HG02678 (cell line): Measurements from ENCODE around the gene GABPB1.
A peak's percentile ranks its signal among the peaks of the same experiment; 100 is the strongest.

ENCODE experiments used
- ATAC-seq: cut with Tn5 transposase; IDR thresholded peaks from one replicate; pipeline ENCODE4 v1.9.1; 2021; ENCODE audit warnings: mild to moderate bottlenecking, moderate library complexity; ENCODE audit not compliant: unreplicated experiment

Gene GABPB1

DNA sequence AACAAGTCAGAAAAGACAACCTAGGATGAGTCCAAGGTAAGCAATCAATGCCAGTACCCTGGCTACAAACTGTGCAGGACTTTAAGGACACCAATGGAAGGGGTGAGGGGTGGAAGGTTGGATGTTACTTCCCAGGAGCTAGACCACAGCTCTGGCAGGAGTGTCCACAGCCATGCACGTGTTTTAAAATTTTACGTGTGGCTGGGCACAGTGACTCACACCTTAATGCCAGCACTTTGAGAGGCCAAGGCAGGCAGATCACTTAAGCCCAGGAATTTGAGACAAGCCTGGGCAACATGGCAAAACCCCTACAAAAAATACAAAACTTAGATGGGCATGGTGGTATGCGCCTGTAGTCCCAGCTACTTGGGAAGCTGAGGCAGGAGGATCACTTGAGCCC is 74.7 kb downstream of the GABPB1 start:
- ATAC-seq: no peak

DNA sequence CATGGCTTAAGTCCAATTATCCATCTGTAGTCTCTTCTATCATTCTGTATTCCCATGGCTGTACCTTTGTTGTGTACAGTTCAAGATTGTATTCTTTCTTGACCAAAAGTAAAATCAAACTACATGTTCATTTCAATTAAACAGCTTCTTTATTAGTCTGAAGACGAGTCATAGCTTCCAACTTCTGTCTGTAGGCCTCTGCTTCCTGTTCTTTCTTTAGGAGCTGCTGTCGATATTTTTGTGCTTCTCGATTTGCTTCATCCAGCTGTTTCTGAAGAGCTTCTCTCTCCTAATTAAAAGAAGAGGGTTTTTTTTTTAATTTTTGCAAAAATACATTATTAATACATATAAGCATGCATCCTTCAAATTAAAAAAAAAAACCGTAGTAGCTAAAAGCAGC is 76.5 kb downstream of the GABPB1 start:
- ATAC-seq: no peak

DNA sequence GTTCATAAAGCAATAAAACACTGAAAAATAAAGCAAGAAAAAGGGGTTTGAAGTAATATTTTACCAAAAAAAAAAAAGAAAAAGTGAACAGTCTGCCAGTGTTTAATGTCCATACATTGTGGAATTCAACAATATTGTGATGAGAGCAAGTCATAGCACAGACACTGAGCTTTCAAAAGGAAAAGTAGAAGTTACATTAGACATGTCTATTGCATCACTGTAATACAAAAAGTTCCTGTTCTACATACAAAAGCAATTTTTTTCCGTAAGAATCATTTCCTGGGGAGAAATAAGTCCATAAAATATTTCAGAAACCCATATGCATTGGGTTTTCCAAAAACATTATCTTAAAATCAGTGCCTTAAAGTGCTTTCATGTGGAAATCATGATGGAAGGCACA is 77.6 kb downstream of the GABPB1 start:
- ATAC-seq: no peak

DNA sequence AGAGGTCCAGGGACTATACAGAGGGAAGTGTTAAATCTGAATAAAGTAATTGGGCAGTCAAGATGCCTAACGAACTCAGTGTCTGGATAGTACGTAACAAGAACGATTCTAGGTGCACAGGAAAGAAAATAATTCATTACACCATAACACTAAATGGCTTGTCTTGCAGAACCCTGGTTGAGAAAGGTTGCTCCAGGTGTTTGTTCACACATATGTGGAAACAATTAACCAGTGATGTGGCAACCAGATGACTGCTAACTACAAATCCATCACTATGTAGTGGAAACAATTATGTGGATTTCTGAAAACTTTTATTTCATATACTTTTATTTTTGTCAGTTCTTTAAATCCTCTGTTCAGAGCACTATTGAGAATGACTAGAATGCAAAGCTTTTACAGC is 79.1 kb downstream of the GABPB1 start:
- ATAC-seq: no peak

DNA sequence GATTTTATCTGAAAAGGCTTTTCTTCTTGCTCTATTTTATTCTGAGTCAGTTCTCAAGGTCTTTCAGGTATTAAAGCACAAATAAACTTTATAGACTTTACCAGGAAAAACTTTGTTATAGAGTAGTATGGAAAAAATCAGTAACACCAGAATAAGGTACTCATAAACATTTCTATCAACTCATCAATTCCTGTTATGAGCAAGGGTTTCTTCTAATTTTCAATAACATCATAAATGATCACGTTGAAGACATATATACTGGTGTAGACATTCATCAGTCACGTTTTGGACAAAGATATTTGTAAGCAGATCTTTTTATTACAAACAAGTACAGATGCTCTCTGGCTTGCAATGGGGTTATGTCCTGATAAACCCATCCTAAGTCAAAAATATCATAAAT is 79.9 kb downstream of the GABPB1 start:
- no peak for ATAC-seq

DNA sequence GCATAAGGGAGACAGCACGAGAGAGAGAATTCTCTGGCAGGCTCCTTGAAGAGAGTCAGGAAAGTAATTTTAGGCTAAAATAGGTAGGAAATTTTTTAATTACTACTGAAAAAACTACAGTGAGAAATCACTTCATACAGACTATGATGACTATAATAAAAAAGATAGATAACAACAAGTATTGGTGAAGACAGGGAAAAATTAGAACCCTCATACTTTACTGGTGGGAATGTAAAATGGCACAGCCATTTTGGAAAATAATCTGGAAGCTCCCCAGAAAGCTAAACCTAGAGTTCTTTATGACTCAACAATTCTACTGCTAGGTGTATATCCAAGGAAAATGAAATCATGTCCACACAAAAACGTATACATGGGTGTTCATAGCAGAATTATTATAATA is 87.4 kb downstream of the GABPB1 start:
- no peak for ATAC-seq

DNA sequence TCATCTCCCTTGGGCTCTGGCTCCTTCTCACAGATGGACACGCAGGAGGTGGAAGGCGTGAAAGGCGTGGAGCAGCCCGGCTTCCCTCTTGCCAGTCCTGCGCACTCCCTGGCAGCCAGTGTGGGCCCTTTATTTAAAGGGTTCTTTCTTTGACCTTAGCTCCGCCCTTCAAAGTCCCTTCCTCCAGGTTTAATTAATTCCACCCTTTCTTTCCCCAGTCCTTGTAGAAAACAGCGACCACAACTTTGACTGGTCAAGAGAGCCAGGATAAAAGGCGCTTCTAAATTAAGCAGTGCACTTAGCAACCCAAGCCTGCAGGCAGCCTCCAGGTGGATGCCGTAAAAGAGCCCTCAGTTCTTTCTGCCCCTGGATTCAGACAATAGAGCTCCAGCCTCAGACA is 89.4 kb downstream of the GABPB1 start, which contains the start of gene HDC:
Gene HDC, minus strand, starts transcription at position 107 of the 400 bp plus-strand sequence. Its CDS starts 103 bp downstream, at position 4.
- ATAC-seq: no peak

DNA sequence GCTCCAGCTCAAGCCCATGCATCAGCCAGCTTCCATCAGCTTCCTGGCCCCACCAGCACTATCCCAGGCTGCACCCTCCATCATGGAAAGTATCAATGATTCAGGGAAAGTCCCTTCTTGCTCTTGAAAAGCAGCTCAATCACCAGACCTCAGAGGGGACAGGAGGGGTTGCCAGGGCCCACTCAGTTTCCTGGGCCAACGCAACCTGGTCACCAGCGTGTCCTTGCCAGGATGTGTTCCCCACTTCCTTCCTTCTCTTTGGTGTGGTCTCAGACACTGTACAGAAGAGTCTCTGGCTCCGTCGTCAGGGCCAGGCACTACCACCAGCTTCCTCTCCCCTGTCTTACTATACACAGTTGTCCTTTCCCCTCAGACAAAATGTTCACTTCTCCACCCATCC is 92.5 kb downstream of the GABPB1 start:
- ATAC-seq: no peak

DNA sequence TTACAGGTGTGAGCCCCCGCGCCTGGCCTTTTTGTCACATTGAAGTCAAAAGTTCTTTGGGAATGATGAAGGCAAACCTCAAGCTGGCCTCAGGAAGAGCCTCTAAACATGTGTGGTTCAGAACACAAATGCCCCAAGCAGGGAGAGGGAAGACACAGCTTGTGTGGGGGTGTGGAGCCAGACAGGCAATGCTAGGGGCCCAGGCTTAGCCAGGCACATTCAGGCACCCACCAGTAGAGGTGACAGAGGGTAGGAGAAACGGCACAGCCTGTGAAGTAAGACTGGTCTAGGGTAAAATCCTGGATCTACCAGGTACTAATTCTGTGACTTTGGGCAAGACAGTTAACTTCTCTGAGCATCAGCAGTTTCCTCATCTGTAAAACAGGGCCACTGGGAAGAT is 93.0 kb downstream of the GABPB1 start:
- no peak for ATAC-seq

DNA sequence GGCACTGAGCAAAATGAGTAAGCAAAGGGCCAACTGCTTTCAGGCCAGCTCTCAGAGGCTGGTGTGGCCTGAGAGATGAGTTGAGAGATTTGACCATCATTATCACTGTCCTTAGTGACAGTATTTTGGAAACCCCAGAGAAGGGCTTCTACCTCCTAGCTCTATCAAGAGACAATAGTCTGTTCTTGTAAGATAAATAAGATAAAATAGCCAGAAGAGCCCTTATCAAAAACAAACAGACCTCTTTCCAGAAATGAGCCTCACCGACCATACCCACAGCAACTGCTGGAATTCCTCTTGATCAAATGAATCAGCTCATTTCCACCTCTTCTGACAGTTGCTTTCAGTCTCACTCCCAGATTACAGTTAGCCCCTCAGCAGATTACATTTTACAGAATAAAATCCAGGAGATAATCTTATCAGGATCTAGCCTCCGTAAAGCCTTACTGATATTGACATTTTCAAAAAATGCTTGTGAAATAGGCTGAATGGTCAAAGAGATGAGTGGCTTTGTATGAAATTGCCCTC is 94.0 kb downstream of the GABPB1 start:
- peak; percentile 53 for ATAC-seq

DNA sequence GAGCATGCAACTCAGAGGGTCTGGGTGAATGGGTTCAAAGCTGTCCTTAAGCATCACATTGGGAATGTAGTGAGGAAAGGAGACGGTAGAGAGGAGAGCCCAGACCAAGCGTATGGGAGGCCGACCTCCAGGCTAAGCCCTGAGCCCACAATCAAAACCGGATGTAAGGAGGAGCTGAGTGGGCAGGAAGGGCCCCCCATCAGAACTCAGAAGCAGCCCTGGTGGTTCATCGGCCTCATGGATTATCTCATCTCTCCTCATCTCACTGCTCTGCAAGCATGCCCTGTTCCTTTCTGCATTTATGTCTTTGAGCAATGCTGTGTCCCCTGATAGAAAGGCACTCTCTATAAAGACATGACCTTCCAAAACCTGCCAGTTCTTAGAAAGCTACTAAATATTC is 95.7 kb downstream of the GABPB1 start:
- no peak for ATAC-seq

DNA sequence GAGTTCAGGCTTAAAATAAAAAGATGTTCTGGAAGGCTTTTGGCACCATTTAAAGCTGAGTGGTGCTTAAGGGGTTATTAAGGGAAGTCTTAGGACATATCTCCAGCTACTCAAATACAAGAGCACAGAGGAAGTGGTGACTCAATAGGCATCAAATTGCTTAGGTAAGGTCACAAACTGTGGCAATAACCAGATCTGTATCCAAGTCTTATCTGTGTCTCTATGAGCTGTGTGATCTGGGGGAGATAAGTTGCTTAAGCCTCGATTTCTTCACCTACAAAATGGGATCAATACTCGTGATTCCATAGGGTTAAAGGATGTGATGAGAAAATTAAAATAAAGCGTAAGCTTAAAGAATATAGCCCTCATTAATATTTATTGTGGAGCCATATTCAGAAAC is 97.1 kb downstream of the GABPB1 start:
- no peak for ATAC-seq

DNA sequence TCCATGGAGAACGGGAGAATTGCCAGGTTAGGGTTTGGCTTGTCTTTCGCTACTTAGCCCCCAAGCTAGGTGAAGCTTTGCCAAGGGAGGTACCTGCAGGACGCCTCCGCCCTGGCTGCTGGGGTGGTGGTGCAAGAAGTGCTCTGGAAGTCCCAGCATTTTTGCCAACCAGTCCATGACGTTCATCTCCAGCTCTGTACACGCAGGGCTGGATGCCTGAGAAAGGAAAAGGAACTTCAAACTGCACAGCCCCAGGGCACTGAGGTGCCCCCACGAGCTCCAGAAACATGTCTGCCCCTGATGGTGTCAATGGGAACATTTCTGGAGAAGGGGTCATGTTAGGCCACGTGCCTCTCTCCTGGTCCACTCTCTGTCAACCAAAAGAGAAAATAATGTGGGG is 97.7 kb downstream of the GABPB1 start:
- ATAC-seq: no peak

DNA sequence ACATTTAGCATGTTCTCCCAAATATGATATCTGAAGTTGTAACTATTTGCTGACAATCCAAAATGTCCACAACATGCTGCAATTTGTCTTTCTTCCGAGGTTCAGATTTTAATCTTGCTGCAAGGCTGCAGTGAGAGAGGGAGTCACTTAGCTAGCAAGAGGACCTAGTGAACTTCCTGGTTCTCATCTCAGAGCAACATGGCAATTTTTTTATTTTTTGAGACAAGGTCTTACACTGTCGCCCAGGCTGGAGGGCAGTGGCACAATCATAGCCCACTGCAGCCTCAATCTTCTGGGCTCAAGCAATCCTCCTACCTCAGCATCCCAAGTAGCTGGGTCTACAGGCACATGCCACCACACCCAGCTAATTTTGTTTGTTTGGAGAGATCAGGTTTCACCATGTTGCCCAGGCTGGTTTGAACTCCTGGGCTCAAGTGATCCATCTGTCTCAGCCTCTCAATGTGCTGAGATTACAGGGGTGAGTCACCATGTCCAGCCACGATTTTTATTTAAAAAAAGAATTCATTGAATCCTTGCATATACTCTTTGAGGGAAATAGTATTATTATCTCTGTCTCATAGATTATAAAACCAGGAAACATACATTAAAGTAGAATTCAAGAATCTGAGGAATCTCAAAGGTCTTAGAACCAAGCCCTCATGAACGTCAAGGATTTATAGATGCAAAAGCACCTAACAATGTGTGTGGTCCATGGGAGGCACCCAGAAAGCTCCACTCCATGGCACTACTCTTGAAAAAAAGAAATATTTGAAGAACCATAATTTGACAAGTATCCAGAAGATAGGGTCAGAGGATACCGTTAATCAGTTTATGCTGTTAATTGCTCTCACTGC is 98.6 kb downstream of the GABPB1 start:
- no peak for ATAC-seq

DNA sequence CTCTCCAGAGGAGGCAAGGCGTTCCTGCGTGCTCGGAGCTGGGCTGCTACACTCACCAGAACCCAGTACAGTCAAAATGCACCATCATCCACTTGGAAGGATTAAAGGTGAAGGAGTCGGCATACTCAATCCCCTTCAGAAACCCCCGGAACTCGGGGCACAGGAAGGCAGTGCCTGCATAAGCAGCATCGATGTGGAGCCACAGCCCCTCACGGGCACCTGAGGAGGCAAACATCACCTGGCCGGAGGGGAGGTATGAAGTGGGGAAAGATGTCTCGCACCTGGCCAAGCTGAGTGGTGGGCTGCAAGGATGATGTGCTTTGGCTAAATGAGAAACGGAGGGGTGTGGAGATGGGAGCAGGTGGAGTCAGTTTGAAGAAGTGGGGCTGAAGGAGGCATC is 102.4 kb downstream of the GABPB1 start:
- ATAC-seq: no peak

DNA sequence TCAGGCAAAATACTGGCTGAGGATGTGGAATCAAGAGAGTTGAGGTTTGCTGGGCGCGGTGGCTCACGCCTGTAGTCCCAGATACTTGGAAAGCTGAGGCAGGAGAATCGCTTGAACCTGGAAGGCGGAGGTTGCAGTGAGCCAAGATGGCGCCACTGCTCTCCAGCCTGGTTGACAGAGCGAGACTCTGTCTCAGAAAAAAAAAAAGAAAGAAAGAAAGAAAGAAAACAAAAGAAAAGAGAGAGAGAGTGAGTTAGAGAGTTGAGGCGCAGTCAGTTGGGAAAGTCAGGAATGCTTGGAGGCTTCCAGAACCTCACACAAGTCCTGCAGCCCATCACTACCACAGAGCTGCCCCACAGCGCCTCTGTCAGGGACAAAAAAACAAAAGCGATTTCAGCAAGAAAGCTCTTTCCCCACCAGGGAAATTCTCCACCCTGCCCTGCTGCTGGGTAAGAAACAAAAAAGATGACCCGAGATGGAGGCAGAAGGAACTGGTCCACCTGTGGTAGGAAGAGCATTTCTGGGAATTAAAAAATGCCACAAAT is 103.3 kb downstream of the GABPB1 start:
- no peak for ATAC-seq

DNA sequence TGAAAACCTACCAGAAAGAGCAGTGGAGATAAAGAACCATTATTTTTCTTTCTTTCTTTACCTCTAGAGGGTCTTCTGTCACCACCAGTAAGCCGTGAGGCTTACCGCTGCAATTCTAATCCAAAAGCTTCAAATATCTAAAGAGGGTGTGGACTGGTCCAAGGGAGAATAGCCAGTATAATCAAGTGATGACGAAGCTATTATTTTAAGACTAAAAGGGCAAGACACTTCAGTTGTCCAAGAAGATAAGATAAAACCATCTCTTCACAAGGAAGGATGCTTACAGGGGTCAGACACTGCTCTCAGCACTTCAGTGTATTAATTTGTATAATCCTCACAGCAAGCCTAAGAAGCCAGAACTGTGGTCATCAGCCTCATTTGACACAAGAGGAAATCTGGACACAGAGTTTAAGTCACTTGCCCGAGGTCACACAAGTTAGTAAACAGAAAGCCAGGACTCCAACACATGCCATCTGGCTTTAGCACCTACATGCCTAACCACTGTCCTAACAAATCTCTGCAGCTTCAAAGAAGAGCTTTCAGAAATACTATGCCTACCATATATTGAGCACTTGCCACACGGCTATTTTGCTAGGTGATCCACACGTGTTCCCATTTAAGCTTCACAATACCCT is 104.1 kb downstream of the GABPB1 start:
- no peak for ATAC-seq

DNA sequence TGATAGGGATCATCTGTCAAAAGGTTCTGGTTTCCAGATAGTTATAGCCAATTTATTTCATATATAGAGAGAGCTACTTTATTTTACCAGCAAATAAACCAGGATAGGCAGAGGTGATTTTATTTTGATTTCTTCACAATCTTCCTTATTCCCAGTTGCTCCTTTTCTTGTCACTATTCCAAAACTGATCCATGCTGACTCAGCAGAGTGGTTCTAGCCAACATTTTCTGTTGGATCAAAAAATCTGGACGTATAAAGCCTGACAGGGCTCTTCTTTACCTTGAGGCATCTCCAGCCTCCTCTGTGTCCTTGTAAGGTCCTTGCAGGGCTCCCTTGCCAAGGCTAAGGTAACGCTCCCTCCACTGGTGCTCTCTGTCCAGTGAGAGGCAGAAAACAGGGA is 105.3 kb downstream of the GABPB1 start:
- ATAC-seq: no peak

DNA sequence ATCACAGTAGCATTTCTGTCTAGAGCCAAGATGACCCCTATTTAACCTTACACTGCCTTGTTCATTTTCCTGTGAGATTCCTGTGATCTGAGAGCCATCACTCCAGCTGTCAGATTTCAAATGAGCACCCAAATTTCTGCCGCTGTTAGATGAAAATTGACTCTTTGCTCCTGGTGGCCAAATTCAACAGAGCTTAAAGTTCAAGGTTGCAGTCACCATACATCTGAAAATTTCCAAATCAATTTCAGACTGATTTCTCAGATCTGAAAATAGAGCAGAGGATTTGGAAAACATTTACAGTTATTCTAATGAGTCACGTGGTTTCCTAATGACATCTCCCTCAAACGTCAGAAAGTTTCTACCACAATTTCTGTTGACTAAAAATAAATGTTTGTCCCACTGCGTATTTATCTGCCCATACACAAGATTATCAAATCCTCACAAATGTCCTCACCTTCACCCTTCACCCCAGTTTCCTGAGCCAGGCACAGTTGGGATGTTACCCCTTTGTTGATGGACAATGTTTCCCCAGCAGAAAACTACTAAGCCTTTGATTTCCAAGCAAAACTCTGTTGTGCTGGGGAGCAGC is 105.9 kb downstream of the GABPB1 start:
- ATAC-seq: no peak

DNA sequence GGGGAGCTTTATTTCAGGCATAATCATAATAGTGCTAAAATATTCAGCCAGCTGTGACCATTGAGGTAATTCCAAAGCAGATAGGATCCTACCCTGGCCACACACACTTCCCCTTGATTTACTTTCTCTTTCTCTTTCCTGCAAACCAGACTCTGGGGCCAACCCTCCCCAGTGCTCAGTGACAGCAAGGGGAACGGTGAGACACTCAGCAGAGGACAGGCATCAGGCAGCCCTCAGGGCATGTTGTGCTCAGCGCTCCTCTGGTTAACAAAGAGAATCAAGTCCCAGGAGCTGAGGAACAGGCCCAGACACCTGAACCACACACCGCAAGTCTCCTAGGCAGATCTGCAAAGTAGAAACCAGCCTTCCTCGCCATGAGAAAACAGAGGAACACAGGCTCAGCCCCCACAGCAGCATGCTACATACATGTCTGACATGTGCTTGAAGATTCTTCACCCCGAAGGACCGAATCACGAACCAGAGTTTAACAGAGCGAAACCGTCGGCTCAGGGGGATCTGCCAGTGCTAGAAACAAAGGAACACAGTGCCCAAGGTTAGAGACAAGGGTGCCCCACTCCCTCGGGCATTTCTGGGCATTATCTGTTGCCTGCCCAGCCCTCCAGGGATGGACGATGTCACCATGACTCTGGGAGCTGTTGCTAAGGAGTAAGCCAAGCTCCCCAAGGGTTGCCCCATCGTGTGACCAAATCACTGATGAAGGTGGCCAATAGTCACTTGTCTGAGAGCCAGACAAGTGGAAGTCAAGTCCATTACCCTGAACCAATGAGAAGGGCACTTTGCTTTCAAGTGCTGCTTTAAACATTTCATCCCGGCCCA is 107.0 kb downstream of the GABPB1 start:
- ATAC-seq: peak; percentile 99

DNA sequence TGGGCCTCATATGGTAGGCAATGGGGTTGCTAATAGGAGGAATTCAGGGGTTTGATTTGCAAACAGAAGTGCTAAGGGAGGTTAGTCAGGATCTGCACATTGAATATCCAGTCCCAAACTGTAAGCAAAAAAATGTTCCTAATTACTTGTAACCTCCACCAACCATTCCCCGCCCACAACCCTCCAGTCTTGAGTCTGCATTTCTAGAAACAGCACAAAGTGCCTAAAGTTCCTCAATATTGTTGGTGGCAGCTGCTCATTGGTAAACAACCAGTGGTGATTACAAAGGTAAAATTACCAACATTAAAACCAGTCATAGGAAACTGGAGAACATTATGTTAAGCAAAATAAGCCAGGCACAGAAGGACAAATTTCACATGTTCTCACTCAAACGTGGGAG is 108.4 kb downstream of the GABPB1 start:
- ATAC-seq: no peak
